GM04504 (cell line): Measurements from ENCODE around the gene ZNF608.

Source experiments
- DNase-seq: peaks from one replicate; pipeline ENCODE4 v3.0.0-alpha.2; 2012; ENCODE audit warnings: low read depth

Gene ZNF608

GRCh38 chr5:124738681-124739633, 7.5 kb downstream of the ZNF608 start:
- no peak for DNase-seq

- DNase-seq, result no peak
Observed at GRCh38 chr5:124737651-124738050, 8.8 kb downstream of the ZNF608 start.

- no peak for DNase-seq
Observed at GRCh38 chr5:124736805-124737188, 9.6 kb downstream of the ZNF608 start.

- DNase-seq, result no peak
Observed at GRCh38 chr5:124736082-124736804, 10.2 kb downstream of the ZNF608 start.

GRCh38 chr5:124735169-124735858, 11.1 kb downstream of the ZNF608 start:
- DNase-seq, result peak; percentile 69

- DNase-seq, result no peak
Observed at GRCh38 chr5:124734574-124735168, 11.8 kb downstream of the ZNF608 start.

- no peak for DNase-seq
Observed at GRCh38 chr5:124733329-124733650, 13.1 kb downstream of the ZNF608 start.

- no peak for DNase-seq
Observed at GRCh38 chr5:124732428-124733328, 13.8 kb downstream of the ZNF608 start.

- no peak for DNase-seq
Observed at GRCh38 chr5:124730381-124730780, 16.1 kb downstream of the ZNF608 start.

- DNase-seq, result no peak
Observed at GRCh38 chr5:124729720-124730359, 16.6 kb downstream of the ZNF608 start.

- no peak for DNase-seq
Observed at GRCh38 chr5:124728968-124729332, 17.5 kb downstream of the ZNF608 start.

- DNase-seq, result no peak
Observed at GRCh38 chr5:124728331-124728967, 18.0 kb downstream of the ZNF608 start.

- DNase-seq, result no peak
Observed at GRCh38 chr5:124726631-124727362, 19.6 kb downstream of the ZNF608 start.

GRCh38 chr5:124725622-124726258, 20.7 kb downstream of the ZNF608 start:
- DNase-seq, result no peak

GRCh38 chr5:124725040-124725434, 21.4 kb downstream of the ZNF608 start:
- DNase-seq, result no peak

- DNase-seq, result no peak
Observed at GRCh38 chr5:124724357-124725039, 21.9 kb downstream of the ZNF608 start.

- no peak for DNase-seq
Observed at GRCh38 chr5:124721229-124721735, 25.2 kb downstream of the ZNF608 start.

- no peak for DNase-seq
Observed at GRCh38 chr5:124720593-124720992, 25.8 kb downstream of the ZNF608 start.
